ENCODE results near the gene TMED1.
A peak's percentile ranks its signal among the peaks of the same experiment; 100 is the strongest.

Gene TMED1

DNA sequence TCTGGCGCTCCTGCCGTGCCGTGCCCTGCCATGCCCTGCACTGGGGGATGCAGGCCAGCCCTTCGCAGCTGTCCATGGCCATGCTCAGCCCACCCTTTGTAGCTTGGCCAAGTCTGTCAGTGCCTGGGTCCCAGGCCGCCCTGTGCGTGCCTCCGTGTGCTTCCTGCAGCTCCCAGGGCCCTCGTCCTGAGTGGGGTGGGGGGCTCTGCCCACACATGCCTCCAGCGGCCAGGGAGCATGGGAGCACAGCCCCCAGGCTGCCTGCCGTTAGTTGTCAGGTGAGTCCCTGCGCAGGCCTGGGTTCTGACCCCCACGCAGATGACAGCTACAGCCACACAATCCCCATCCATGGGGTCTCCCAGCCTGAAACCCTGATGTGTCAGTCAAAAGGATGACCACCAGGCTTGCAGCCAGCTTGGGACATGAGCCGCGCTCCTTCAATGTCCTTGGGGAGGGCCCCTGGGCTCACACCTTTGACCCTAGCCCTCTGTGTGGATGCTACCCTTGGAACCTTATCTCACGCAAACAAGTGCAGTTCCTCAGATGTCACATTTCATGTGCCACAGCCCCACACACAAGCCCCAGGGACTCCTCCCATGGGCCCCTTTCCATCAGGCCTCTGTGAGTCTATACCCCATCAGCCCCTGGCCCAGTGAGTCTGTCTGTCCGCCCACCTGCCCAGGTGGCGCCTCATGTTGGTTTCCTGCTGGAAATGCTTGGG lies 24.5 kb downstream of the TMED1 start:
- no peak for DNase-seq (ENCODE audit: low read depth)

DNA sequence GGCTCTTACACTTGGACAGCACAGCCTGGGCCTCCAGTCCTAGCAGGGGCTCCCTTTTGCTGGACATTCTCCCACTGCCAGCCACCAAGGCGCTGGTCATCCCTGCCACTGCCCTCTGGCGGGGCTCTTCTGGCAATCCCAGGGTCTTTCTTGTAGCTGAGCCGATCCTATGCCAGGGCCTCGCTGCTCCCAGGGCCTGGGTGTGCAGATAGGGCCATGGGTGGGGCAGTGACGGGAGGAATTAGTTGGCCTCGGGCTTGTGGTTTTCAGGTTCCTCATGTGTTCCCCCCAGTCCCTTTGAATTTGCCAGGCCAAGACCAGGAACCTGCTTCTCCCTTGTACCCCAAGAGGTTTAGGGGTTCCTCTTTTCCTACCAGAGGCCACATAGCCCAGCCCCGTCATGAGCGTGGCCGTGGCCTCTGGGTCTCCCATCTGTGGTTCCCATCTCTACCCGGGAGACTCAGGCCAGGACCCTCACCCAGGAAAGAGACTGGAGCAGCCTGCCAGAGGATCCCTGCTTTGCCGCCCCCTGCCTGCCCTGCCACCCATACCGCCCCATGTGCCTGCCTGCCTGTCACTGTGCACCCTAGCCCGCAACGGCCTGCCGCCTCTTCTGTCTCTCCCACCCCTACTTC lies 26.2 kb downstream of the TMED1 start:
- no peak for DNase-seq (ENCODE audit: low read depth)

DNA sequence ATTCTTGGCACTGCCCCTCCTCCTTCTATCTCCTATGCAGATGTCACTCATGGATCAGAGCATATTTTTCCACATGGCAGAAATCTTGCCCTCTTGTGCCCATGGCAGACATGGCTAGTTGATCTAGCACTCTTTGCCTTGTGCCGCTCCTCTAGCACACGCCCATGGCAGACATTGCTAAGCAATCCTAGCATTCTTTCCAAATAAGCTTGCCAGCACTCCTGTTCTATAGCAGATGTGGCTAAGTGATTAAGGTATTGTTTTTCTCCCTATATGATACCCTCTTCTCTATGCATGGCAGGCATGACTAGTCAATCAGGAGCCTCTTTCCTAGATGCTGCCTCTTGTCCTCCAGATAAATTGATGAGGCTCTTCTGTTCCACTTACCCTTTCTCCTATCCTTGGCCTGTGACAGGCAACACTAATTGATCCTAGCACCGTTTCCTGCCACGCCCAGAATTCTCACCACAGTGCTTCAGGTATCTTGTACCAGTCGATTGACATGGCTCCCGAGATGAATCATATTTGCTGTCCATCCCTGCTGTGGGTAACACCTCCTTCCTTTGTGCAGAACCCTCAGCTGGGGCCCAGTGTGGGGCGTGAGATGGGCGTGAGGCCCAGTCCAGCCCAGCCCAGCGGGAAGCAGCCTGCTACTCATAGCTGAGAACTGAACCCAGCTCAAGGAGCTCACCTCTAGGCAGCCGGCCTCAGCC lies 26.9 kb downstream of the TMED1 start:
- DNase-seq (ENCODE audit: low read depth) = no peak

DNA sequence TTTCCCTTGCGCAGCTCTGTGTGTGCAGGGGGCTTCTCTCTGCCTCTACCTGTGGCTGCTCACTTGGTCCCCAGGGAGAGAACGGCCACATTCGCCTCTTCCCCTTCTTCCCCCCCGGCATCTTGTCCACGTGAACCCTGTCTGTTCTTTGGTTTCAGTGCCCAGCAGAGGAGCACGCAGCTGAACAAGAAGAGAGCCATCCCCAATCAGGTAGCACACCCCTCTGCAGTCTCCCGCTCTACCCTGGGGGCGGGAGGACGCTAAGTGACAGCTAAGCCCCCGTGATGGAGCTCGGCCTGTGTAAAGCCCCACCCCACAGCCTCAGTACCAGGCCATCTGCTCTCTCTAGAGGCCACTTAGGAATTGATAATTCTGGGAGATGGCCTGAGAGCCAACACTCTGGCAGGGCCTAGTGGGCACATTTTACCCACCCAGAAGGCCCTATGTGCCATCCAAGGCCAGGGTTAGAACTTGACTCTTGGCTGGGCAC lies 30.2 kb downstream of the TMED1 start:
- no peak for DNase-seq (ENCODE audit: low read depth)

DNA sequence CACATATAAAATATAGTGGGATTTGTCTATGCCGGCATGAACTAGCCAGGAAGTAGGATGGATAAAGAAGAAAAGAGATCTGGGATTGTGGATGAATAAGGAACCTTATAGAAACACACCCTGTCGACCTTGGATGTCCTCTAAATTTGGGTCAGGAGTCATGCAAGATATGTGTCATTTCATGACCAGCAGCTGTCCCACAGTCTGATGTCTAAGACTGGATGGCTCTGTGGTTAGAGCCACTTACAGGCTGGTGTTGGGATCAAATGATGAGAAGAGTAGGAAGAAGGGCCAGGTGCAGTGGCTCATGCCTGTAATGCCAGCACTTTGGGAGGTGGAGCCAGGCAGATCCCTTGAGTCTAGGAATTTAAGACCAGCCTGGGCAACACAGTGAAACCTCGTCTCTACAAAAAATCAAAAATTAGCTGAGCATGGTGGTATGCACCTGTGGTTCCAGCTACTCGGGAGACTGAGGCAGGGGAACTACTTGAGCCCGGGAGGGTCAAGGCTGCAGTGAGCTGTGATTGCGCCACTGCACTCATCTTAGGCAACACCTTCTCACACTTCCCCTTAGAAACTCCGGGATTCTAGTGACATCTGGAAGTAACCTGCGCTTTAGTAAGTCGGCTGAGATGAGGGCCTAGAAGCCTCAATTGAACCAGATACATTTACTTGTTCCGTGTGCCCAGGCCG lies 30.8 kb downstream of the TMED1 start:
- DNase-seq (ENCODE audit: low read depth) = no peak

DNA sequence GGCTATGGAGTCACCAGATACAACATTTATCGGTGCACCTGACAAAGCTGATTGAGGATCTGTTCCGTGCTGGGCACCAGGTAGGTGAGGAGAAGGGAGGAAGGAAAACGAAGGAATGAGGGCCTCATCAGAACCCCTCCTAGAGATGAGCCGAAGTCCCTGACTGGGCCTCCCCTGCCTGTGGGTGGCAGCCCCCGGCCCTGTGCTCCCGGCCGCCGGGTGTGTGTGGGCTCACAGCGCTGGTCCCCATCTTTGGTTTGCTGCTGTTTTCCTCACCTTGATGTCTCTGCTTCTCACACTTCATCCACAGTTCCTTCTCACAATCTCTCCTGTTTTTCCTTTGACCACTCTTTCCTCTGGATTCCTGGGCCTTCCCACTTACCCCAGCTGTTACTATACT lies 32.8 kb downstream of the TMED1 start:
- no peak for DNase-seq (ENCODE audit: low read depth)

DNA sequence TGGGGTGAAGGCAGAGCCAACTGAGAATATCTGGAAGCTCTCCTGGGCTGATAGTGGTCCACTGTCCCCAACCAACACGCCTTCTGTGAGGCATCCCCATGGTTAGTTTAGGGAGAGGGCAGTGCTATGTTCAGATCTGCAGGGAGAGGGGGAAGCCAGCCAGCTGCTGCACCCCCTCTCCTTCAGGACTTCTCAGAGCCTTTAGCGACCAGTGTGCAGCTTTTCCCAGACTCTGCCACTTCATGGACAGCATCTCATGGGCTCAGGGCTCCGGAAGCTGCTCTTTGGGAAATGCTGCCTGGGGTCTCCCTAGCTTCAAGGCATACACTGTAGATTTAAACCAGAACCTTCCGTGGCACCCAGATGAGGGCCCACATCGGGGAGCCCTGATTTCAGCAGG lies 33.5 kb downstream of the TMED1 start:
- DNase-seq (ENCODE audit: low read depth) = no peak

DNA sequence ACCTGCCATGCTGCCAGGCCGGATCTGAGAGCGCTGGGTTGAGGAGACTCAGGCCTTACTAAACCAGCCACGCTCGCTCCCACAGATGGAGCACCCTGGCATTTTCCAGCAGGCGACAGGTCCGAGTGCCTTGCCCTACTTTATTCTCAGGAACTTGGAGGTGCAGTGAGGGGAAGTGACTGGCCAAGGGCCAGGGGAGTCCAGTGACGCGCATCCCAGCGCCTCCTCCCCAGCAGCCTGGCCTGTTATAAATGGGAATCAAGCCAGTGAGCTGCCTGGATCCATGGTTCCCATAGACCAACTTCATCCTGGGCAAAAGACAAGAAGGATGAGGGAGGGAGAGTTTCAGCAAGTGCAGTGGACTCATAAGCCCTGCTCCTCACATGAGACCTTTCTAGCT lies 35.5 kb downstream of the TMED1 start:
- DNase-seq (ENCODE audit: low read depth) = no peak

DNA sequence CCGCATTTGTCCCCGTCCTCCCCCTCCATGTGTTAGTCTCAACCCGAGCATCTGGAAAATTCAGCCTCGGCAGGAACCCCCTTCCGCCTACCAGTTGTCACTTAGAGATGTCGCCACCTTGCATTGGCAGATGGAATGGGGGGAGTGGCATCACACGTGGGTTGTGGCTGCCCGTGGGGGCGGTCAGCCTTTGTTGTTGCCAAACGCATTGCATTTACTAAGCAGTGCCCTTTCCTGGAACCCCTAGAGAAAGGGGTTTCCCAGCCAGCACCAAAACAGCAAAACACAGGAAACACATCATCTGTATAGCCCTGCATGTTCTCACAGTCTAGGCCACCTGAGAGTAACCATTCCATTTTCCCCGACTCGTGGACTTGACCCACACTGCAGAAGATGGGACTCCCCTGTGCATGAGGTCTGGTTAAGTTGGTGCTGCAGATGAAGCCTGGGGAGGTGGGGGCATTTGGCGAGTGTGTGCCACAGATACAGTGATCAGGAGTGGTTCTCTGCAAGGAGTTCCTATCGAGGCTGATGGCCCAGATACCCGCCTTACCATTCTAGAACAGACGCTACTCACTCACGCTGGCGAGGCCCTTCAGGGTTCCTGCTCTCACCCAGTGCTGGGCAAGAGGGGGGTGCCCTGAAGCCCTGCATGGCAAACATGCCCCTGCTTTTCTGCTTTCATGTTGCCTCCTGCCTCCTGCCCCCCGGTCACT lies 38.3 kb downstream of the TMED1 start:
- peak; percentile 51 for DNase-seq (ENCODE audit: low read depth)

DNA sequence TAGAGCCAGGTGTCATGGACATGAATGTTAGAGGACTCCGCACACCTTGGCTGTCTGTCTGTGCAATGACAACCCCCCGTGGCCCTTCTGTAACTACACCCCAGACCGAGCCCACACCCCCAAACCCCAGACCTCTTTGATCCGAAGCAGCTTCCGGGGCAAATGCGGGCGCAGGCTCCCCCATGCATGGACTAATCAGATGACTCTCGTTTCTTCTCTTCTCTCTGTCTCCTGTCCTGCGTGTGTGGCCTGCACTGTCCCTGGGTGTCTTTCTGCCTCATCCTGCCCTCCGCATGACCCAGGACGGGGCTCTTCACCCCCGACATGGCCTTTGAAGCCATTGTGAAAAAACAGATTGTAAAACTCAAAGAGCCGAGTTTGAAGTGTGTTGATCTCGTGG lies 38.9 kb downstream of the TMED1 start:
- peak; percentile 8 for DNase-seq (ENCODE audit: low read depth)

DNA sequence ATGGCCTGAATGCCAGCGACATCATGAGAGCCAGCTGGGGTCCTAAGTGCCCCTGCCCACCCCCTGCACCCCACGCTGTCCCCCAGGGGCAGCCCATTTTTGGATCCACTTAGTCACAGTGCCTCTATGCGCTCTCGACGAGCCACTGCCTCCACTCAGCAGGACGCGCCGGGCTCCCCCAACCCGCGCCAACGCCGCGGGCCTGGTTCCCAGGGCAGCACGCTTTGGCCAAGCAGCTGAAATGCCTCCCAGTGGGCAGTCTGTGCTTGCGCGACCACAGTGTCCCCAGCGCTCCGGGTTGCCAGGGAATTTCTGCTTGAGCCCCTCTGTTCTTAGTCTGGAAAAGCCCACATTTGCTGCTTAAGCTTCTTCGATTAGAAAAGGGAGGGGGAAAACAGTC lies 39.4 kb downstream of the TMED1 start:
- no peak for DNase-seq (ENCODE audit: low read depth)

DNA sequence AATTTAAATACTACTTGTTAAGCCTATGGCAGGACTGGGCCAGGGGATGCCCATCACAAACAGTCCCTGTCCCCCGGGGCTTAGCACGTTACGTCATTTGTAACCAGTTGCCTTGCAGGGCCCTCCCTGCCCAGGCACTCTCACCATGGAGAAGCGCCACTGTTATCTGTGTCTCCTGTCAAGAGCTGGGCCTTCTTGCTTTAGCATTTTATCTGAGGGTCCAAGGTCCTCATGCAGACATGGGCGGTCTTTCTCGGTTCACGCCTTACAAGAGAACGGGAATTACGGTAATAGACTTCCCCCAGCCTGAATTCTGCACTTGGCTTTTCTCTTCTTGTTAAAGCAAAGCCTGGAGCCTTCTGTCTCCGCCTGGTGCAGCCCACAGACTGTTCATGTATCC lies 46.1 kb downstream of the TMED1 start:
- no peak for DNase-seq (ENCODE audit: low read depth)

DNA sequence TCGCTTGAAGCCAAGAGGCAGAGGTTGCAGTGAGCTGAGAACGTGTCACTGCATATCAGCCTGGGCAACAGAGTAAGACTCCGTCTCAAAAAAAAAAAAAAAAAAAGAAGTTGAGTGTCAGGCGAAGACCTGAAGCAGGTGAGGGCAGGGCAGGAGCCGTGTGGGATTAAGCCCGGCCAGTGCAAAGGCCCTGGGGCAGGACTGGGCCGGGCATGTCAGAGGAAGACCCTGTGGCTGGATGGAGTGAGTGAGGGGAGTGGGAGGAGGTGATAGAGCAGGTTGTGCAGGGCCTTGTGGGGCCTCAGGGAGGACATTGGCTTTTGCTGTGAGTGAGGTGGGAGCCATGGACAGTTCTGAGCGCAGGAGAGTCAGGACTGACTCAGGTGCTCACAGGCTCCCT lies 47.9 kb downstream of the TMED1 start:
- no peak for DNase-seq (ENCODE audit: low read depth)

DNA sequence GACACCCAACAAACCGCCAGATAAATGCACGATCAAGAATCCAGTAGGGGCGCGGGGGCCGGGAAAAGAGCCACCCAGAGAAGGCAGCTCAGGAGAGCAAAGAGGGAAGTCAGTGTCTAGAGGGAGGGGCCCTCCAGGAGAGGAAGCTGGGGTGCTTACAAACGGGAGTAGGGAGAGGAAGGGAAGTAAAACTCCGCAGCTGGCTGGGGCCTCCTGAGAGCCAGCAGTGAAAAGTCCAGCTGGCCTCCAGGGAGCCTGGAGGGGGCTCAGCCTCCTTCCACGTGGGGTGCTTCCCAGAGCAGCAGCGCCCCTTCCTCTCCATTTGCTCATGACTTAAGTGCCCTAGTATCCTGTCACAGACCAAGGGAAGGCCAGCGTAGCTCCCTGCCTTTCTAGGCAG lies 51.8 kb downstream of the TMED1 start:
- DNase-seq (ENCODE audit: low read depth) = no peak

DNA sequence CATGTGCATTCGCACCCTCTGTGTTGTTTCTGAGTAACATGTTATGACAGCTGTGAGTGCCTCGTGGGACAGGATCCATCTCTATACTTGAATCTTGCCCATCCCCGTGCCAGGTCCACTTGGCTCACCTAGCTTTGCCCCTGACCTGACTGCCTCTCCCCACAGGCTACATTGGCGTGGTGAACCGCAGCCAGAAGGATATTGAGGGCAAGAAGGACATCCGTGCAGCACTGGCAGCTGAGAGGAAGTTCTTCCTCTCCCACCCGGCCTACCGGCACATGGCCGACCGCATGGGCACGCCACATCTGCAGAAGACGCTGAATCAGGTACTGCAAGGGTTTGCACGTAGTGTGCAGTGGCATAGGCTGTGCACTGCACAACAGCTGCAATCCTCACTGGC lies 53.2 kb downstream of the TMED1 start:
- no peak for DNase-seq (ENCODE audit: low read depth)

Data from stimulated activated CD8-positive, alpha-beta memory T cell treated with anti-CD3 and anti-CD28 coated beads, Interleukin-15, amount 100 ng/mL, for 24 hours (primary cell).